HFFc6 (cell line): Measurements from ENCODE around the gene DHX40. TPM values are rescaled to one million over a fixed set of nuclear protein-coding genes. Genes with fewer than 3 reads are reported as not detected.

Experiments
- DNase-seq: peaks from one replicate; pipeline ENCODE4 v3.0.0-alpha.2; 2018
- H3K27ac Mint-ChIP-seq: 2 replicates; pipeline ENCODE4 v1.8.0; 2020; ENCODE audit warnings: mild to moderate bottlenecking, mixed read lengths
- H3K27me3 Mint-ChIP-seq: 2 replicates; pipeline ENCODE4 v1.8.0; 2021; ENCODE audit warnings: mild to moderate bottlenecking, moderate library complexity, mixed read lengths; ENCODE audit not compliant: insufficient read depth
- H3K36me3 Mint-ChIP-seq: 2 replicates; pipeline ENCODE4 v1.8.0; 2021; ENCODE audit warnings: low read depth, mixed read lengths
- H3K4me1 Mint-ChIP-seq: 2 replicates; pipeline ENCODE4 v1.8.0; 2020; ENCODE audit warnings: low read depth, mixed read lengths
- H3K4me3 Mint-ChIP-seq: 2 replicates; pipeline ENCODE4 v1.8.0; 2020; ENCODE audit warnings: mild to moderate bottlenecking, moderate library complexity, mixed read lengths
- H3K9me3 Mint-ChIP-seq: 2 replicates; pipeline ENCODE4 v1.8.0; 2020; ENCODE audit warnings: mild to moderate bottlenecking, mixed read lengths
- CTCF ChIP-seq: fragments of 200-600 bp; sonication (generic); IDR thresholded peaks from 2 replicates; pipeline ENCODE4 v1.5.0; 2021; ENCODE audit warnings: antibody characterized with exemption, mild to moderate bottlenecking
- total RNA-seq, 6 experiments: library from RNA; stranded (reverse); fragmentation: NEBNext Ultra II Directional; extraction: Animal tissue kit (Norgen Biotek cat#: 25700); gene quantifications; 2 replicates in 1 of 6; 3 replicates in 5 of 6; pipeline ENCODE4 v1.2.3, GENCODE V29; 2021

The DHX40 gene
- total RNA-seq, 6 experiments from 2014 or later = 24.8 to 31.4 (median 28.5) TPM

DNA sequence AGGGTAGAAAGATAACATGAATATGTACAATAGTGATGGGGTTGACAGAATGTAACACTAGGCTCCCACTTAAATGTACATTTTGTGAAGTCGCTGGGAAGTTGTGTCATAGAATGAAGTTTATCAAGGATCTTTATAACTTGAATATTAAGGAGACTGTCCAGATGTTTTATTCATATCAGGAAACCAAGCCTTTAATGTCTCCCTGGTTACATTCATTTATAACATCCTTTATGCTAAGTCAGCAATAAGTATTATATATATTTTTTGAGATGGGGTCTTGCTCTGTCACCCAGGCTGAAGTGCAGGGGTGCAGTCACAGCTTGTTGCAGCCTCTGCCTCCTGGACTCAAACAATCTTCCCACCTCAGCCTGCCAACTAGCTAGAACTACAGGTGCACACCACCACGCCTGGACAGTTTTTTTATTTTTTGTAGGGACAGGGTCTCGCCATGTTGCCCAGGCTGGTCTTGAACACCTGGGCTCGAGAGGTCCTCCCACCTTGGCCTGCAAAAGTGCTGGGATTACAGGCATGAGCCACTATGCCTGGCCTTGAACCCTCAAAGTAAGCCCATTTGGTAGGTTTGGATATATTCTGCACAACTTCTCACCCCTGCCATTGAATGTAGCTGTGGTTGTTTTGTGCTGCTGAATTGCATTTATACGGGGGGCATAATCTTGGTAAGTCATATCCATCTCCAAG is 68.4 kb downstream of the DHX40 start:
- Mint-ChIP-seq H3K4me1 (peaks cover 63% of the 10 kb centered on the region), H3K36me3 (peaks cover 22% of the 10 kb centered on the region), H3K27me3 (no peaks in the 10 kb centered on the region), H3K9me3 (no peaks in the 10 kb centered on the region), H3K4me3 (no peak overlapping the region), H3K27ac (no peak overlapping the region; the same call in 1 of the 2 replicates)
- no peak for DNase-seq
- no peak for TF ChIP-seq CTCF

DNA sequence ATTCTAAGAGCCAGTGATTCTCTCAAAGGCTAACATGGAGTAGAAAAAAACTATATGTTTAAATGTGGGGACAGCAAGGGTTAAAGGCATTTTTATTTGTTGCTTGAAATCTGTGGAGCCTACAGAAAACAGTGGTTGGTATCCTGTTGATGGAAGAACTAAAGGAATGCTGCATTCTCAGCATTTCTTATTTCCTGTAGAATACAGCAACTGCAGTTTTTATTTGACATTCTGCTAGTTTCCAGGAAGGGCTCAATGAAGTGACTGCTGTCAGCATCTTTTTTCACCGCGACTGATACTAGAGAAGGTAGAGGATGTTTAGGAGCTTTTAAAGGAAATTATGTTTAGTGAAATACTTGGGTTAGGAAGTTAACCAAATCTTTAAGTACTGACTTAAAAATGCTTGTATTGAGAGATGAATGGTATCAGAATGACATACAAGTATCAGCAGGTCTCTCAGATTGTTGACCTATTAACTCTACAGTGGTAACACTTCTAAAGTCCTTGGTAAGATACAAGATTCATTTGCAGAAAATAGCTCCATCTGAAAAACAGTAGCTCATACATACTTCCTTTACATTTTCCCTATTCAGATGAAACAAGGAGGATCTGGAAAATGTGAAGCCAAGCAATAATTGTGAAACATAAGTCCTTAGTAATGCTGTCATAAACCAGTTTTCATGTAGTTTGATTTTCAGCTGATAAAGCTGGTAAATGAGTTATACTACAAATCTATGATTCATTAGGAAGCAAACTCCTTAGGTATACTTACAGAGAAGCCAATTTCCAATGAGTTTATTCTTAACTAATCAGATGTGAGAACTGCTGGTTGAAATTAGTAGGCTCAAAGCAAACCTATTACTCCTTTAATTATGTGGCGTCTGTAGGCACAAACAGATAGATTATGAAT is 69.5 kb downstream of the DHX40 start:
- Mint-ChIP-seq H3K27ac (peak overlapping the region; percentile 72), H3K4me3 (peak overlapping the region; percentile 26), H3K36me3 (peaks cover 17% of the 10 kb centered on the region), H3K27me3 (no peaks in the 10 kb centered on the region), H3K4me1 (peaks cover 57% of the 10 kb centered on the region), H3K9me3 (no peaks in the 10 kb centered on the region)
- peak; percentile 20 for DNase-seq
- TF ChIP-seq CTCF = no peak

GRCh38 chr17:59637611-59638310 is 72.4 kb downstream of the DHX40 start:
- no peak overlapping the region for H3K4me3 Mint-ChIP-seq
- H3K27me3 Mint-ChIP-seq = no peaks in the 10 kb centered on the region
- peaks cover 55% of the 10 kb centered on the region for H3K4me1 Mint-ChIP-seq
- no peak for DNase-seq
- H3K27ac Mint-ChIP-seq = no peak overlapping the region
- no peak for TF ChIP-seq CTCF
- H3K36me3 Mint-ChIP-seq = peaks cover 18% of the 10 kb centered on the region; the same call in 1 of the 2 replicates
- no peaks in the 10 kb centered on the region for H3K9me3 Mint-ChIP-seq

- H3K4me3 Mint-ChIP-seq = no peak overlapping the region
- no peak overlapping the region for H3K27ac Mint-ChIP-seq
- no peaks in the 10 kb centered on the region for H3K9me3 Mint-ChIP-seq
- H3K4me1 Mint-ChIP-seq = peaks cover 55% of the 10 kb centered on the region
- H3K36me3 Mint-ChIP-seq = peaks cover 18% of the 10 kb centered on the region; the same call in 1 of the 2 replicates
- DNase-seq = no peak
- H3K27me3 Mint-ChIP-seq = no peaks in the 10 kb centered on the region
- TF ChIP-seq CTCF = no peak
Observed at GRCh38 chr17:59638553-59638952, 73.1 kb downstream of the DHX40 start.

DNA sequence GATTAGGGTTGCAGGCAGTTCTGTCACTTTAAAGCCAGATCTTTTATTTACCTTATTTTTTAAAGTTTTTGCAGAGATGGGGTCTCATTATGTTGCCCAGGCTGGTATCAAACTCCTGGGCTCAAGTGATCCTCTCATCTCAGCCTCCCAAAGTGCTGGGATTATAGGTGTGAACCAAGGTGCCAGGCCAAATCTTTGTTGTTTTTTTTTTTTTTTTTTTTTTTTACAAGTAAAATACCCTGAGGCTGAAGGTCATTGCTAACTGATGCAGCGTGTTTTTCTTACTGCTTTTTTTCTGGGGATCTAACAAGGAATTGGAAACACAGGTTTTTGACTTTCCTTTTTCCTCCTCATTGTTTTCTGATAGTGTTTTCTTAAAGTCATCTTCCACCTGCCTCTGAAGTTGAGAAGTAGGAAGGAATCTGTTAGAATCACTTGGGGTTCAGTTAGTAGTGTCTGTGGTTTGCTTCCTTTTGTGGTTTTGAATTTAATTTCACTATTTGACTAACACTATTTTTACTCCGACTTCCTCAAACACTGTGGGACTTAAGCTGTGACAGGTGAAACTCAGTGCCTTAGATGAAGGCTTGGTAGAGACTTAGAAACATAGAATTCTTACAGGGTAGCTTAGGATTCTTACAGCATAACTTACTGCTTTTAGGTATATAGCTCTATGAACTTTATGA is 76.5 kb downstream of the DHX40 start:
- peaks cover 59% of the 10 kb centered on the region for H3K4me1 Mint-ChIP-seq
- TF ChIP-seq CTCF = no peak
- DNase-seq = no peak
- H3K9me3 Mint-ChIP-seq = no peaks in the 10 kb centered on the region
- H3K27me3 Mint-ChIP-seq = no peaks in the 10 kb centered on the region
- H3K36me3 Mint-ChIP-seq = peaks cover 29% of the 10 kb centered on the region
- H3K27ac Mint-ChIP-seq = peak overlapping the region; percentile 66
- peak overlapping the region; percentile 57 for H3K4me3 Mint-ChIP-seq
